ENCODE results near the gene TSC1.

DNA sequence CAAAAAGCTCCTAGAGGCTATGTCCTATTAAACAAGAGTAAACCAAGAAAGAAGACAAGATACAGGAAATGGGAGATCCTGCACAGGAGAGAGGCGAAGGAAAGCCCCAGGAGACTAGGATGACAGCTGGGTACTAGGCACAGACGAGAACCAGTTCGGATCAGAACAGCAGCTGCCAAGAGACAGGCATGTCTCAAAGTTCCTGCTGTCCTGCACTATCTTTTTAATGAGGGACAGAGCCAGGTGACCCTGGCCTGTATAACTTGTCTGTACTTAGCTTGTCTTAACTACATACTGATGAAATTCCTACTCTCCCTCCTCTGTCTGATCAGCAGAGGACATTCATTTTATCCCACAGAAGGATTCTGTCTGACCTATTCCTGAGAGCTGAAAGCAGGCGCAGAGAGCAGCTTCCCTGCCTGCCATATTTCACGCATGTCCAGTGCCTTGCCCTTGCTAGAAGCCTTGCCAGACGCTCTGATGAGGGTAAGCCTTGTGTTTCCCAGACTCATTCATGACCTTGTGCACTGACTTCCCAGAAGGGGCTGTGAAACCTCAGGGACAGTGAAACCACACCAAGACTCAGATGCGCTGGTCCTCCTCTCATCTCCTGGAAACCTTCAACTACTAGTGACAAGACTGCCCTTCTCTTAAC is 24.7 kb downstream of the TSC1 start:
- TF ChIP-seq, protein P1, sequence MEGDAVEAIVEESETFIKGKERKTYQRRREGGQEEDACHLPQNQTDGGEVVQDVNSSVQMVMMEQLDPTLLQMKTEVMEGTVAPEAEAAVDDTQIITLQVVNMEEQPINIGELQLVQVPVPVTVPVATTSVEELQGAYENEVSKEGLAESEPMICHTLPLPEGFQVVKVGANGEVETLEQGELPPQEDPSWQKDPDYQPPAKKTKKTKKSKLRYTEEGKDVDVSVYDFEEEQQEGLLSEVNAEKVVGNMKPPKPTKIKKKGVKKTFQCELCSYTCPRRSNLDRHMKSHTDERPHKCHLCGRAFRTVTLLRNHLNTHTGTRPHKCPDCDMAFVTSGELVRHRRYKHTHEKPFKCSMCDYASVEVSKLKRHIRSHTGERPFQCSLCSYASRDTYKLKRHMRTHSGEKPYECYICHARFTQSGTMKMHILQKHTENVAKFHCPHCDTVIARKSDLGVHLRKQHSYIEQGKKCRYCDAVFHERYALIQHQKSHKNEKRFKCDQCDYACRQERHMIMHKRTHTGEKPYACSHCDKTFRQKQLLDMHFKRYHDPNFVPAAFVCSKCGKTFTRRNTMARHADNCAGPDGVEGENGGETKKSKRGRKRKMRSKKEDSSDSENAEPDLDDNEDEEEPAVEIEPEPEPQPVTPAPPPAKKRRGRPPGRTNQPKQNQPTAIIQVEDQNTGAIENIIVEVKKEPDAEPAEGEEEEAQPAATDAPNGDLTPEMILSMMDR (IDR thresholded peaks at IDR 0.05; ENCODE audit: poor library complexity), result no peak
- TF ChIP-seq EZH2 (IDR thresholded peaks at IDR 0.05; ENCODE audit: borderline replicate concordance) (no peak), EZH2phosphoT487 (IDR thresholded peaks at IDR 0.05; ENCODE audit: low read depth, severe bottlenecking, unreplicated experiment) (no peak)
